B cell (primary cell): ENCODE results near the gene GADL1. TPM values are rescaled to one million over a fixed set of nuclear protein-coding genes. Genes with fewer than 3 reads are reported as not detected.
A peak's percentile ranks its signal among the peaks of the same experiment; 100 is the strongest.

Experiments used
- ATAC-seq: fragments of 200-7000 bp; cut with Tn5 transposase; one replicate; pipeline ENCODE4 v1.10.0; 2021; ENCODE audit warnings: low read depth, mild to moderate bottlenecking, moderate number of reproducible peaks, moderate library complexity
- CTCF ChIA-PET: fragments of 350-600 bp; sonication (Branson Sonifier 250); formaldehyde crosslinking; loops from one replicate; lab custom pipeline; 2021; ENCODE audit warnings: antibody characterized with exemption, inconsistent platforms; lab: Charles Lee
- POLR2A ChIA-PET: fragments of 350-600 bp; sonication (Branson Sonifier 250); formaldehyde crosslinking; loops from one replicate; lab custom pipeline; 2021; ENCODE audit warnings: antibody characterized with exemption; lab: Charles Lee
- DNase-seq: peaks from one replicate; pipeline ENCODE4 v3.0.0; 2013
- H2AFZ ChIP-seq: 2 replicates; pipeline ENCODE4 v1.6.1; 2012; ENCODE audit warnings: mild to moderate bottlenecking, low read depth, low read length; ENCODE audit not compliant: insufficient read depth, poor library complexity, severe bottlenecking
- H3K27ac ChIP-seq, 2 donors: 1 replicate in 1 of 2; 2 replicates in 1 of 2; pipeline ENCODE4 v1.5.1; 2012 to 2013; ENCODE audit warnings: low read length in 2 of 2, mild to moderate bottlenecking in 2 of 2, moderate library complexity in 1 of 2
- H3K27me3 ChIP-seq, 4 experiments: fragments of 200-600 bp in 1 of 4; sonication (generic) in 1 of 4; replicated peaks in 1 of 4; 1 replicate in 2 of 4; 2 replicates in 2 of 4; pipeline versions ENCODE4 v1.6.1 to v1.7.0; 2013 to 2016; ENCODE audit warnings: low read length in 3 of 4, mild to moderate bottlenecking in 2 of 4, mixed read lengths in 1 of 4, moderate library complexity in 1 of 4; ENCODE audit not compliant: insufficient read depth in 4 of 4, control insufficient read depth in 3 of 4; ENCODE audit errors: control extremely low read depth in 1 of 4
- H3K36me3 ChIP-seq, 2 experiments: replicated peaks in 1 of 2; 1 replicate in 1 of 2; 2 replicates in 1 of 2; pipeline versions ENCODE4 v1.6.1 to v1.7.1; 2013; ENCODE audit warnings: low read length in 1 of 2; ENCODE audit not compliant: insufficient read depth in 2 of 2, control insufficient read depth in 1 of 2; ENCODE audit errors: control extremely low read depth in 1 of 2, extremely low read depth in 1 of 2
- H3K4me1 ChIP-seq, 2 donors: fragments of 200-600 bp in 1 of 2; sonication (generic) in 1 of 2; 1 replicate in 1 of 2; 2 replicates in 1 of 2; pipeline versions ENCODE4 v1.5.1 to v1.6.1; 2013 to 2017; ENCODE audit warnings: low read length in 2 of 2; ENCODE audit not compliant: control insufficient read depth in 2 of 2, insufficient read depth in 2 of 2
- H3K4me2 ChIP-seq: replicated peaks from 2 replicates; pipeline ENCODE3; 2012; ENCODE audit warnings: mild to moderate bottlenecking, low read depth, low read length; ENCODE audit not compliant: poor library complexity, severe bottlenecking
- H3K4me3 ChIP-seq, 5 experiments: fragments of 200-600 bp in 1 of 5; sonication (generic) in 1 of 5; 1 replicate in 3 of 5; 2 replicates in 2 of 5; pipeline versions ENCODE4 v1.5.1 to v1.7.0; 2011 to 2016; ENCODE audit warnings: low read length in 4 of 5, mild to moderate bottlenecking in 4 of 5, low read depth in 2 of 5, control low read depth in 1 of 5, moderate library complexity in 1 of 5; ENCODE audit not compliant: insufficient read depth in 1 of 5; ENCODE audit errors: control extremely low read depth in 1 of 5, extremely low read depth in 1 of 5
- H3K79me2 ChIP-seq: fragments of 200-600 bp; sonication (generic); one replicate; pipeline ENCODE4 v1.6.0; 2016; ENCODE audit warnings: low read length; ENCODE audit not compliant: control insufficient read depth, insufficient read depth
- H3K9ac ChIP-seq: fragments of 200-600 bp; sonication (generic); 2 replicates; pipeline ENCODE4 v1.6.1; 2017; ENCODE audit warnings: mild to moderate bottlenecking, low read length, moderate library complexity
- H3K9me3 ChIP-seq, 3 donors: one replicate each; pipeline versions ENCODE4 v1.6.1 to v1.7.1; 2013; ENCODE audit warnings: low read length in 2 of 3; ENCODE audit not compliant: control insufficient read depth in 2 of 3, insufficient read depth in 1 of 3; ENCODE audit errors: control extremely low read depth in 1 of 3
- H4K20me1 ChIP-seq: 2 replicates; pipeline ENCODE4 v1.6.0; 2012; ENCODE audit warnings: mild to moderate bottlenecking, low read length; ENCODE audit not compliant: insufficient read depth, control insufficient read depth, poor library complexity, severe bottlenecking
- H3K27ac Mint-ChIP-seq: one replicate; pipeline ENCODE4 v1.8.0; 2021; ENCODE audit warnings: mixed read lengths
- H3K27me3 Mint-ChIP-seq: one replicate; pipeline ENCODE4 v1.8.0; 2021; ENCODE audit warnings: mixed read lengths
- H3K4me1 Mint-ChIP-seq: one replicate; pipeline ENCODE4 v1.8.0; 2021; ENCODE audit warnings: mixed read lengths
- H3K4me3 Mint-ChIP-seq: one replicate; pipeline ENCODE4 v1.8.0; 2021; ENCODE audit warnings: mixed read lengths
- H3K9me3 Mint-ChIP-seq: one replicate; pipeline ENCODE4 v1.8.0; 2022; ENCODE audit warnings: mixed read lengths; ENCODE audit not compliant: insufficient read depth
- CTCF ChIP-seq: fragments of 200-600 bp; IDR thresholded peaks from one replicate; pipeline ENCODE4 v1.8.0; 2022; ENCODE audit warnings: antibody characterized with exemption, mild to moderate bottlenecking
- EZH2 ChIP-seq: IDR thresholded peaks from 2 replicates; pipeline ENCODE4 v1.6.1; 2012; ENCODE audit warnings: borderline replicate concordance, low read depth, mild to moderate bottlenecking, moderate library complexity, low read length; ENCODE audit not compliant: insufficient read depth, poor library complexity, severe bottlenecking
- WGBS: methylation state at CpG from one replicate; pipeline ENCODE4 v1.1.5; 2013; ENCODE audit warnings: missing lambda C conversion rate; ENCODE audit not compliant: insufficient coverage; 5-methylcytosine and 5-hydroxymethylcytosine counted together
- intact Hi-C: fragments of 100-400 bp; cut with micrococcal nuclease; formaldehyde crosslinking; loops from one replicate; pipeline ENCODE4 v1.10.0; 2022
- polyA plus RNA-seq: library from polyadenylated mRNA; depleted of rRNA; stranded (reverse); fragments of >200 nt; gene quantifications from 2 replicates; pipeline ENCODE4 v1.2.3, GENCODE V29; 2012
- total RNA-seq, 2 donors: library from RNA; stranded (reverse); fragments of 120-200 nt in 1 of 2; gene quantifications; 1 replicate in 1 of 2; 2 replicates in 1 of 2; pipeline versions ENCODE4 v1.2.3 to v1.2.4, GENCODE V29; 2013 to 2022

GADL1 gene
- total and polyA plus RNA-seq, 2 donors (not counting 1 experiment from before 2014, with no cell fraction given), result not detected

GRCh38 chr3:30693470-30694120 lies 200.9 kb downstream of the GADL1 start:
- Histone ChIP-seq H3K27ac (peak overlapping the region in 1 of 2 donors; percentile 48), H3K79me2 (peaks cover 7% of the 10 kb centered on the region), H3K27me3 (no peaks in the 10 kb centered on the region), H3K9ac (no peak overlapping the region), H3K9me3 (no peaks in the 10 kb centered on the region), H3K4me3 (no peak overlapping the region), H3K36me3 (peaks cover 34 to 80% of the 10 kb centered on the region in 2 experiments), H2AFZ (no peak overlapping the region), H3K4me2 (no peak overlapping the region), H4K20me1 (peaks cover 8% of the 10 kb centered on the region), H3K4me1 (peaks cover 29 to 32% of the 10 kb centered on the region in 2 donors)
- CTCF ChIA-PET, result interaction anchor here (0.7 to 9.2 kb wide), 66 partner anchors 8 to 888 kb away, joined by 3 to 113 read pairs (median 4); partner anchors contain the start of gene TGFBR2
- intact Hi-C loops, result loop anchor here (1.0 to 5.0 kb wide), 8 partner anchors 36 to 651 kb away; partner anchors contain the start of gene TGFBR2
- H3K4me3 Mint-ChIP-seq, result no peak overlapping the region
- no peaks in the 10 kb centered on the region for H3K27me3 Mint-ChIP-seq
- peak overlapping the region; percentile 80 for H3K27ac Mint-ChIP-seq
- DNase-seq, result peak; percentile 77
- peak; percentile 87 for ATAC-seq
- WGBS, result 7% methylated on average over 2 of the region's 2 CpGs
- POLR2A ChIA-PET, result interaction anchor here (0.7 kb wide), 1 partner anchor 29 kb away, joined by 3 read pairs; no protein-coding TSS in a partner anchor
- H3K9me3 Mint-ChIP-seq, result no peaks in the 10 kb centered on the region
- peaks cover 74% of the 10 kb centered on the region for H3K4me1 Mint-ChIP-seq
- peak; percentile 96 for TF ChIP-seq CTCF
- no peak for TF ChIP-seq EZH2
